HG02678 (cell line): ENCODE data around the gene CMTM5.
"Not testable (repeated sequence)": the region's sequence is repeated elsewhere in the genome, so short reads cannot be mapped to it uniquely, and the experiment has no call there.

Experiments
- ATAC-seq: cut with Tn5 transposase; IDR thresholded peaks from one replicate; pipeline ENCODE4 v1.9.1; 2021; ENCODE audit warnings: mild to moderate bottlenecking, moderate library complexity; ENCODE audit not compliant: unreplicated experiment

CMTM5 gene

GRCh38 chr14:23377573-23378563 is 1.0 kb downstream of the CMTM5 start:
- no peak for ATAC-seq

GRCh38 chr14:23378612-23379220 is 1.9 kb downstream of the CMTM5 start:
- no peak for ATAC-seq

GRCh38 chr14:23379366-23380196 is 2.7 kb downstream of the CMTM5 start:
- ATAC-seq = no peak

GRCh38 chr14:23380197-23380914 is 3.5 kb downstream of the CMTM5 start:
- no peak for ATAC-seq

GRCh38 chr14:23380976-23381375 is 4.1 kb downstream of the CMTM5 start:
- ATAC-seq = no peak

- ATAC-seq = no peak
Measured at GRCh38 chr14:23381871-23382270, 5.0 kb downstream of the CMTM5 start.

GRCh38 chr14:23382276-23382675 is 5.4 kb downstream of the CMTM5 start:
- no peak for ATAC-seq

GRCh38 chr14:23382731-23383440 is 6.0 kb downstream of the CMTM5 start:
- ATAC-seq = no peak

- no peak for ATAC-seq
Measured at GRCh38 chr14:23384364-23385080, 7.7 kb downstream of the CMTM5 start.

GRCh38 chr14:23385244-23385641 is 8.4 kb downstream of the CMTM5 start:
- no peak for ATAC-seq

- no peak for ATAC-seq
Measured at GRCh38 chr14:23385642-23386265, 8.9 kb downstream of the CMTM5 start.

GRCh38 chr14:23386266-23386657 is 9.4 kb downstream of the CMTM5 start:
- ATAC-seq = not testable (repeated sequence)

- ATAC-seq = no peak
Measured at GRCh38 chr14:23386999-23387398, 10.2 kb downstream of the CMTM5 start.

GRCh38 chr14:23387916-23388882 is 11.4 kb downstream of the CMTM5 start:
- ATAC-seq = no peak

- no peak for ATAC-seq
Measured at GRCh38 chr14:23388996-23389395, 12.2 kb downstream of the CMTM5 start.

- no peak for ATAC-seq
Measured at GRCh38 chr14:23389396-23389795, 12.6 kb downstream of the CMTM5 start.

GRCh38 chr14:23389871-23390270 is 13.0 kb downstream of the CMTM5 start:
- not testable (repeated sequence) for ATAC-seq

GRCh38 chr14:23392613-23393012 is 15.8 kb downstream of the CMTM5 start:
- ATAC-seq = no peak
